Upper lobe of left lung (tissue), 6 donors: ENCODE data around the gene NLRP6. TPM values are rescaled to one million over a fixed set of nuclear protein-coding genes. Genes with fewer than 3 reads are reported as not detected.

ENCODE experiments used
- ATAC-seq, 2 donors: fragments of 200-7000 bp; cut with Tn5 transposase; one replicate each; pipeline ENCODE4 v1.9.1; 2022; ENCODE audit warnings: mild to moderate bottlenecking in 2 of 2, moderate library complexity in 2 of 2; ENCODE audit not compliant: low FRiP score in 2 of 2
- DNase-seq, 2 donors: peaks; one replicate each; pipeline ENCODE4 v3.0.0-alpha.2; 2019 to 2020
- H3K27ac ChIP-seq, 4 donors: fragments of 200-600 bp; sonication (generic); one replicate each; pipeline ENCODE4 v1.5.1; 2016 to 2019
- H3K27me3 ChIP-seq, 4 donors: fragments of 200-600 bp; sonication (generic); one replicate each; pipeline ENCODE4 v1.5.1; 2017 to 2019
- H3K36me3 ChIP-seq, 4 donors: fragments of 200-600 bp; sonication (generic); one replicate each; pipeline ENCODE4 v1.5.1; 2016 to 2019
- H3K4me1 ChIP-seq, 4 donors: fragments of 200-600 bp; sonication (generic); one replicate each; pipeline ENCODE4 v1.5.1; 2018 to 2019
- H3K4me3 ChIP-seq, 4 donors: fragments of 200-600 bp; sonication (generic); one replicate each; pipeline ENCODE4 v1.5.1; 2017 to 2019; ENCODE audit warnings: mild to moderate bottlenecking in 2 of 4, moderate library complexity in 1 of 4
- H3K9me3 ChIP-seq, 4 donors: fragments of 200-600 bp; sonication (generic); one replicate each; pipeline ENCODE4 v1.5.1; 2018 to 2019
- CTCF ChIP-seq, 6 experiments: fragments of 450-650 bp in 4 of 6; fragments of 200-600 bp in 2 of 6; sonication (generic) in 2 of 6; IDR thresholded peaks; one replicate each; pipeline ENCODE4 v1.5.1; 2016 to 2019; ENCODE audit warnings: antibody characterized with exemption in 6 of 6
- EP300 ChIP-seq, 4 donors: sonication (generic); formaldehyde crosslinking; IDR thresholded peaks; one replicate each; pipeline ENCODE4 v1.5.1; 2017; ENCODE audit warnings: antibody characterized with exemption in 4 of 4, control low read depth in 2 of 4
- POLR2A ChIP-seq, 4 donors: fragments of 450-650 bp; IDR thresholded peaks; one replicate each; pipeline ENCODE4 v1.5.1; 2016 to 2017; ENCODE audit warnings: antibody characterized with exemption in 4 of 4, mild to moderate bottlenecking in 2 of 4
- POLR2AphosphoS5 ChIP-seq, 2 donors: sonication (generic); formaldehyde crosslinking; IDR thresholded peaks; one replicate each; pipeline ENCODE4 v1.5.1; 2017; ENCODE audit warnings: antibody characterized with exemption in 2 of 2
- WGBS, 2 donors: methylation state at CpG; one replicate each; pipeline ENCODE4 v1.1.5; 2017 to 2018; 5-methylcytosine and 5-hydroxymethylcytosine counted together
- total RNA-seq, 6 donors: library from RNA; depleted of rRNA in 4 of 6; stranded (reverse); fragments of >200 nt in 4 of 6; gene quantifications; one replicate each; pipeline versions ENCODE4 v1.1.0 to v1.2.1, GENCODE V29; 2016 to 2021
- donor health status: DM: no; HTN: no; CAD: no; lungs with moderate emphysema.
- donor health status: DM: no; HTN: yes; CAD: no; lungs with severe emphysema.

The NLRP6 gene
- total RNA-seq, 6 donors from 2014 or later = 1.3 to 7.3 (median 3.1) TPM

- Histone ChIP-seq H3K27ac (no peak overlapping the region), H3K4me1 (peaks cover 34 to 40% (median 35%) of the 10 kb centered on the region in 4 donors), H3K36me3 (no peaks in the 10 kb centered on the region), H3K4me3 (no peak overlapping the region), H3K9me3 (no peaks in the 10 kb centered on the region), H3K27me3 (peaks cover 0 to 45% (median 28%) of the 10 kb centered on the region in 4 donors)
- TF ChIP-seq POLR2A (IDR thresholded peaks at IDR 0.05) (no peak), EP300 (IDR thresholded peaks at IDR 0.05) (no peak)
- 60 to 67% methylated on average over 12 to 13 of the region's 13 CpGs for WGBS, 2 donors
- no peak for ATAC-seq
- no peak for DNase-seq
These were observed 4.6 kb downstream of the NLRP6 start for GRCh38 chr11:282630-283360.

- no peak for ATAC-seq
- TF ChIP-seq CTCF (IDR thresholded peaks at IDR 0.05) (no peak), EP300 (IDR thresholded peaks at IDR 0.05) (no peak), POLR2A (IDR thresholded peaks at IDR 0.05) (no peak), POLR2AphosphoS5 (IDR thresholded peaks at IDR 0.05) (no peak)
- DNase-seq = peak in 1 of 2 donors; percentile 34
- H3K4me1 ChIP-seq = peaks cover 35 to 42% (median 41%) of the 10 kb centered on the region in 4 donors
- H3K9me3 ChIP-seq = no peaks in the 10 kb centered on the region
- H3K27ac ChIP-seq = no peak overlapping the region
- peaks cover 0 to 42% (median 25%) of the 10 kb centered on the region in 4 donors for H3K27me3 ChIP-seq
- WGBS, 2 donors = 80 to 87% methylated on average over 22 to 23 of the region's 23 CpGs
- no peaks in the 10 kb centered on the region for H3K36me3 ChIP-seq
- no peak overlapping the region for H3K4me3 ChIP-seq
These were observed 5.3 kb downstream of the NLRP6 start for GRCh38 chr11:283405-284104.

- Histone ChIP-seq H3K9me3 (no peaks in the 10 kb centered on the region), H3K27me3 (peaks cover 0 to 34% (median 21%) of the 10 kb centered on the region in 4 donors), H3K4me1 (peaks cover 27 to 41% (median 35%) of the 10 kb centered on the region in 4 donors), H3K4me3 (no peak overlapping the region), H3K27ac (no peak overlapping the region), H3K36me3 (no peaks in the 10 kb centered on the region)
- ATAC-seq = no peak
- 86 to 90% methylated on average over 5 to 19 of the region's 24 CpGs for WGBS, 2 donors
- no peak for TF ChIP-seq EP300 (IDR thresholded peaks at IDR 0.05)
- no peak for TF ChIP-seq CTCF (IDR thresholded peaks at IDR 0.05)
- no peak for TF ChIP-seq POLR2A (IDR thresholded peaks at IDR 0.05)
- TF ChIP-seq POLR2AphosphoS5 (IDR thresholded peaks at IDR 0.05) = no peak
- peak in 1 of 2 donors; percentile 70 for DNase-seq
These were observed 6.2 kb downstream of the NLRP6 start for GRCh38 chr11:284105-285020.

GRCh38 chr11:285021-285893 lies 7.0 kb downstream of the NLRP6 start:
- ATAC-seq = no peak
- no peaks in the 10 kb centered on the region for H3K9me3 ChIP-seq
- DNase-seq = peak in 1 of 2 donors; percentile 72
- no peak overlapping the region for H3K27ac ChIP-seq
- 90 to 92% methylated on average over 20 to 25 of the region's 29 CpGs for WGBS, 2 donors
- H3K4me3 ChIP-seq = no peak overlapping the region
- H3K36me3 ChIP-seq = no peaks in the 10 kb centered on the region
- H3K4me1 ChIP-seq = peaks cover 27 to 41% (median 34%) of the 10 kb centered on the region in 4 donors
- H3K27me3 ChIP-seq = peaks cover 0 to 25% (median 14%) of the 10 kb centered on the region in 4 donors
- TF ChIP-seq EP300 (IDR thresholded peaks at IDR 0.05) (no peak), POLR2AphosphoS5 (IDR thresholded peaks at IDR 0.05) (no peak), POLR2A (IDR thresholded peaks at IDR 0.05) (no peak), CTCF (IDR thresholded peaks at IDR 0.05) (no peak)
